EH (cell line): Measurements from ENCODE around the gene ESRP2.

Experiments
- DNase-seq: peaks from one replicate; pipeline ENCODE4 v3.0.0-alpha.2; 2015; ENCODE audit warnings: low read depth

Gene ESRP2

DNA sequence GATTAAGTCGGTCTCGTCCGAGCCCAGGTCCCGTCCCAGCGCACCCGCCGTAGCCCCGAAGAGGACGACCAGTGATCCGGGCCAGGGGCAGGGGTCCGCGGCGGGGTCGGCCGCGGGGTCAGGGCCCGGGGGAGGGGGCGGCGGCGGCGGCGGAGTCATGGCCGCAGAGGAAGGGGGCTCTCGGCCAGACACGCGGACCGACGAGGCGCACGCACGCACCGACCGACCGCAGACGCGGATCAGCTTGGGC is at the start of gene ESRP2:
Gene ESRP2, minus strand, starts transcription at position 241 of the 250 bp plus-strand sequence. Its CDS starts 82 bp downstream, at position 159.
- DNase-seq, result no peak

DNA sequence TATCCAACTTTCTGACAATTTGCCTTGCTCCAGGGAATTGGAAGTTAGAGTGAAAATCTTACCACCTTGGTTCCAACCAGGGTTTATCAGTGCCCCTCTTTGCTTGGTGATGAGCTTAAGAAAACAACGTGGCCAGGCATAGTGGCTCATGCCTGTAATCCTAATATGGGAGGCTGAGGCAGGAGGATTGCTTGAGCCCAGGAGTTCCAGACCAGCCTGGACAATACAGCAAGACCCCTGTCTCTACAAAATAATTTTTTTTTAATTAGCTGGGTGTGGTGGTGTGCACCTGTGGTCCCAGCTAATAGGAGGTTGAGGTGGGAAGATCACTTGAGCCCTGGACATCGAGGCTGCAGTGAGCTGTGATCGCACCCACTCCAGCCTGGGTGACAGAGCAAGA is 49.8 kb upstream of the ESRP2 start:
- DNase-seq, result no peak

DNA sequence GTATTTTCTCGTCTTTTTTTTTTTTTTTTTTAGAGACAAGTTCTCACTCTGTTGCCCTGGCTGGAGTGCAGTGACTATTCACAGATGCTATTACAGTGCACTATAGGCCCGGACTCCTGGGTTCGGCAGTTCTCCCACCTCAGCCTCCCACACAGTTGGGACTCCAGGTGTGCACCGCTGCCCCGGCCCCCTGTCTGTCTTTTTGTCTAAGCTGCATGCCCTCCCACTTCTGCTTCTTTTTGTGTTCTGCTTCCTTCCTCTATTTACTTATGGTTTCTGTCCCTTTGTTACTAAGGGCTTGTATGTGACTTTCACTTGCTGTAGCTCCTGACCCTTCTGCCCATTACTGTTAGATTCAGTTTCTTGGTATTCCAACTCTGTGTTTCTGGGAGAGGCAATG is 48.9 kb upstream of the ESRP2 start:
- no peak for DNase-seq

DNA sequence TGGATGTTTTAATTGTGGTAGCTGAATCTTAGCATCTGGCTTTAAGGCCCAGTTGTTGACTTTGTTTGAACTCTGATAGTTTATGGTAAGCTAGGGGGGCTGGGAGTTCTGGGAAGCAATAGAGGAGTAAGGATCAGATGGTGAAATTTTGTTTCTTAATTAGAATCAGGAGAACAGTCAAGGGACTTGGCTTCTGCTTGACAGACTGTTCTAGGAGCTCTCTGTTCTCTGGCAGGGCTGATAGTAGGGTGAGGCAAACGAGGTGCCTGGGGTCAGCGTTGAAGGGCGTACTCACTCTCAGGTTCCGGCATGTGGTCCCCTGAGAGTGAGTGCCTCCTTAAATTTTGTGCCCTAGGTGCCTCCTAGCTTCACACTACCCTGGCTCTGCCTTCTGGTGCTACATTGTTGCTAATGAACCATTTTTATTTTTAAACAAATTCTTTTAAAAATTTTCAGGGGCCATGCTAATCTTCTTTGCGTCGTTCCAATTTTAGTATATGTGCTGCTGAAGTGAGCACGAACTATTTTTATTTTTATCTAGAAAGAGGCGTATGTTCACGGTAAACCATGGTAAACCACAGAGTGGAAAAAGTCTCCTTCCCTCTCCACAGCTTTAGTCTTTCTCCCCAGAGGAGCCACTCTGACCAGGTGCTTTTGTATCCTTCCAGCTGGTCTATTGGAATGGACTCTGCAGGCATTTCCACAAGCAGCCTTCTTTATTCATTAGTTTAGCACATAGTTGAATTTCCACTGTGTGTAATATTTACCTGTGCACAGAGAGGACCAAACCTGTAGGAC is 48.1 kb upstream of the ESRP2 start:
- DNase-seq, result no peak

DNA sequence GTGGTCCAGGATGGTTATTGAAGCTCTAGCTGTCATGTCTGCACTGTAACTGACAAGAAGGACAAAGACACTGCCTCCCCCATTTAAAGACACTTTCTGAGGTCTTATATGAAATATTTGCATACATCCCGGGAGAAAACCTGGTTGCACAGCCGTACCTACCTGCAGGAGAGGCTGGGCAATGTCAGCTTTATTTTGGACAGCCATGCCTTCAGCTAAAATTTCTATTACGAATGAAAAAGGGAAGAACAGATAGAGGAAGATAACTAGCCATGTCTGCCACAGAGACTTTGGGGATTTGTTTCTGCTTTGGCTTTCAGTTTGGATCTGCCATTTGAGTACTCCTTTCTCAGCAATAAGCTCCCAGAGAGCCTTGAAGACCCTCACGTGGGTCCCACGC is 47.4 kb upstream of the ESRP2 start:
- DNase-seq, result no peak

DNA sequence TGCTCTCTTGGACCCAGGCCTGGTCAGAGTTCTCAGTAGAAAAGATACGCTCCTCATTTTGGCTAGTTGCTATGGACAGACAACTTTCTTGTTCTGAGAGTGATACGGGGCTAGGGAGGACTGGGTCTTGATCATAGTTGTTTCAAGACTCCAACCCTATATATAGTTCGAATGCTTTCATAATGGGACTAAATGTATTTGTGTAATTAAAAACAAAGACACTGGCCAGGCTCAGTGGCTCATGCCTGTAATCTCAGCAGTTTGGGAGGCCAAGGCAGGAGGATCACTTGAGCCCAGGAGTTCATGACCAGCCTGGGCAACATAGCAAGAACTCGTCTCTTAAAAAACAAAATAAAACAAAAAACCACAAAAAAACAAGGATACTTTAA is 46.1 kb upstream of the ESRP2 start:
- no peak for DNase-seq

DNA sequence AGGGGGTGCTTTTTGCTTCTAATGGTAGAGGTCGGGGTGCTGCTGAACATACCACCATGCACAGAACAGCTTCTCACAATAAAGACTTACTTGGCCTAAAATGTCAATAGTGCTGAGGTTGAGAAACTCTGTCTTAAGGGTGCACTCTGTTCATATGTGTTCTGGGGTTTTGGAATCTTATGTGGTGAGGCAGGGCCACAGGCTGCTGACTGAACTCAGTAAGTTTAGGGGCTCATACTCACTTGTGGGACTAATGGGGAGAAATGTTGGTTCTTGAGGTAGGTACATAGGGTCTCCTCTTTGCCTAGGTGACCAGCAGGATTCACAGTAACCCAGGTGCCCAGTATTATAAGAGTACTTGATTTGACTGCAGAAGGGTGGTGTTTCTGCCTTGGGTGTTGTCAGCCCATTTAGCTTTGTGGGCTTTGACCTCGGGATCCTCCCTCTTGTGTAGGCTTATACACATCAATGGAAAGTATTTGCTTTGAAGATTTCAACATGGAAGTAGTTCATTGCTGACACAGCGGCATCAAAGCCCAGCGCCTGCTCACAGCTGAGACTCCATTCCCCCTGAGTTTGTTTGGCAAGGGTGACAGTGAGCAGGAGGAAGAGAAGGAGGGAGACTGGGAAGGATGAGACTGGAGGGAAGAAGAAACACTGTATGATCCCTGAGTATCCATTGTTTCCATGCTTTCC is 45.6 kb upstream of the ESRP2 start:
- no peak for DNase-seq

DNA sequence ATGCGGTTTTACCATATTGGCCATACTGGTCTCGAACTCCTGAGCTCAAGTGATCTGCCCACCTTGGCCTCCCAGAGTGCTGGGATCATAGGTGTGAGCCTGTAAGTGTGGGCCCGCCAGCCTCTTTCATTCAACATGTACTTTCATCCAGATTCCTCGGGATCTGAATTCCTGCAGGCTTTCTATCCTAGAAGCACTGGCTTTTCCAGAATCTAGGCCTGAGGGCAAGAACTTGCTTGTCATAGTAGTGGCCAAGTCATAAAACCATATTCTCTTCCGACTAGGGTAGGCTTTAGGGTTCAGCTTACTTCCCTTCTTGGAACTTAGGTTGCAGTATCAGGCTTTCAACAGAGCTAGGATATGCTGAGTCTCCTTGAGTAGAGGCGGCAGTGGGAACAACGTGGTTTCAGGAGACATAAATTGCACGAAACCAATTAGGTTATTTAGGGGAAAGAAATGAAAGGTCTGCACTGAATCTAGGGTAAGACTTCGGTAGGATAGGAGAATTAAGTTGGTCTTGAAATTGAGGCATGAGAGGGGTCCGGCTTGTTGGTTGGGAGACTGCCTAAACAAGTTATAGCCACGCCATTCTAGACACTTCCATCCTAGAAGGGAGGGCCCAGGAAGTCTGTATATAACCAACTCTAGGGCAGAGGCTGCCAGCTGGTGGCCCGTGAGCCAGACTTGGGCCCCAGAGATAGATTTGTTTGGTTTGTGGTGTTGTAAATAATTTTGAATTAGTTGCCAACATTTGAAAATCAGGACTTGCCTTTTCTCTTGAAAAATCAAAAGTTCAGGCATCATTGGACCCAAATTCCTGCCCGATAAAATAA is 44.0 kb upstream of the ESRP2 start:
- DNase-seq, result no peak

DNA sequence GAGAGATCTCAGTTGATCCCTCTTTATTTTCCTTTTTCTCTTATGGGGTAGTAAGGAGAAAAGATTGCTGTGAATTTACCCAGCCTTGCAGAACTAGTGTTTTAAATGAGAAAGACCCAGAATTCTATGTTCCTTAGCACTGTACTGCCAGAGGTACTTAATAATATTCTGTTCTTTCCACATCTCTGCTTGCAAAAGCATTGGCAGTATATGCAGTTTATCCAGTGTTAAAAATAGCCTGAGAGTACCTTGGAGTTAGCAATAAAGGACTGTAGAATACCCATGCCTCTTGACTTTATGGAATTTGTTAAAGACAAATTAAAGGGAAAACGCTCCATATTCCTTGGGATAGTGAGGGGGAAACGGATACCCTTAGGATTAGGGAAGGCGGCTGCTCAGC is 40.3 kb upstream of the ESRP2 start:
- no peak for DNase-seq

DNA sequence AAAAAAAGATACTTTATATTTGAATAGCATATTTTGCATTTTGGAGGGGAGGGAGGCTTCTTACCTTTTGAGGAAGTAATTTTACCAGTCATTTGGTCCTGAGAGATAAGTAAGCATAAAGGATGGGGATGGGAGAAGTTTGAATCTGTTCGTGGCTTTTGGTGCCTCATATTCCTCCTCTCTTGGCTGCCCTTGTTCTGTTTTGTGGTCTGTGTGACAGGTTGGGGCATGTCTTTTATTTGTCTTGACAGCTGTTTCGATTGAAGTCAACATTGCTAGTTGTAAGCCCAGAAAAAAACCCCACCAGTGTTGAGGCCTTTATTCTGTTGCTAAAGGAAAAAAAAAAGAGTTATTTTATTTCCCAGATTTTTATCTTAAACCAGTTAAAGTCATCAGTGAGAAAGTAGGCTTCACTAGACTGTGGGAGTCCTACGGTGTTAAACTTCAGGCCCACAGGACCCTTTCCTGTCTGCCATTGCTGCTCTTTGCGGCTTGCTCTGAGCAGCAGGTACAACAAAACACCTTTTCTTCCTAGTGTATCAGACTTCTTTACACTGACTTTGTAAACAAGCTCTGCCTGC is 39.8 kb upstream of the ESRP2 start:
- no peak for DNase-seq

DNA sequence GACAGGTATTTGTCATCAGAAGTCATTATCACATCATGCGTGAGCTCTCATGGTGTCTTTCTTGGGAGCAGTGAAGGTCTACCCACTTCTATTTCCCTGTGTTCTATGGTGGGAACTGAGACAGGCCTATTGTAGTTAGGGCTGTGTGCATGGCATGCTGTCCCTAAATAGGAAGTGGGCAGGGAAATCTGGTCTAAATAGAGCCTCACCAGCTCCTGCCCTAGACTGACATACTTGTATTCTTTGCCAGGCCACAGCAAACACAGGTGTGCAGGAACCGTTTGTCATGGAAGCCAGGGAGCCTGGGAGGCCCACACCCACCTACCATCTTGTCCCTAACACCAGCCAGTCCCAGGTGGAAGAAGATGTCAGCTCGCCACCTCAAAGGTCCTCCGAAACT is 38.5 kb upstream of the ESRP2 start:
- no peak for DNase-seq

DNA sequence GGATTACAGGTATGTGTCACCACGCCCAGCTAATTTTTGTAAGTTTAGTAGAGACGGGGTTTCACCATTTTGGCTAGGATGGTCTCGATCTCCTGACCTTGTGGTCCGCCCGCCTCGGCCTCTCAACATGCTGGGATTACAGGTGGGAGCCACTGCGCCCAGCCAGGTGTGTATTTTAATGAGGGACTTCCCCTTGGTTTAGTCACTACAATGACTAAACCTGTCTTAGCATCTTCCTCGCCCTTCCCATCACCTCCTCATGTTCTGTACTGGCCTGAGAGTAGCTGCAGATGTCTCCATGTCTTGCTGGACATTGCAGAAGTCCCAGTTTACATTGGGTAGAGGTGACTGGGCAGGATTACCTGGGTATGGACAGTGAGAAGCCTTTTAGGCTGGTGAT is 38.0 kb upstream of the ESRP2 start:
- DNase-seq, result no peak

DNA sequence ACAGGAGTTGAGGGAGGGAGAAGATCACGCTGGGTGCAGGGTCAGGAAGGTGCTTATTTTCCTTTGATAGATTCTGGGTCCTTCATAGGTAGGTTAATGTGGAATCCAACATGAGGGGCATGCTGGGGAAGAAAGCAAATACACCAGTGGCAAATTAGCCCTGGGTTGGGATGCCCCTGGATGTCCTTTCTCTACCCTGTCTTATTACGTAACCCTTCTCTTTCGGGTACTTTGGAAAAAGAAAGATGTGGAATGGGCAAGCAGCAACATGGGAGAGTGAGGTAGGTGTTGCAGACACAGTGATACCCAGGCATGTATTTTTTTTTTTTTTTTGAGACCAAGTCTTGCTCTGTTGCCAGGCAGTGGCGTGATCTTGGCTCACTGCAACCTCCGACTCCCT is 37.5 kb upstream of the ESRP2 start:
- DNase-seq, result no peak

DNA sequence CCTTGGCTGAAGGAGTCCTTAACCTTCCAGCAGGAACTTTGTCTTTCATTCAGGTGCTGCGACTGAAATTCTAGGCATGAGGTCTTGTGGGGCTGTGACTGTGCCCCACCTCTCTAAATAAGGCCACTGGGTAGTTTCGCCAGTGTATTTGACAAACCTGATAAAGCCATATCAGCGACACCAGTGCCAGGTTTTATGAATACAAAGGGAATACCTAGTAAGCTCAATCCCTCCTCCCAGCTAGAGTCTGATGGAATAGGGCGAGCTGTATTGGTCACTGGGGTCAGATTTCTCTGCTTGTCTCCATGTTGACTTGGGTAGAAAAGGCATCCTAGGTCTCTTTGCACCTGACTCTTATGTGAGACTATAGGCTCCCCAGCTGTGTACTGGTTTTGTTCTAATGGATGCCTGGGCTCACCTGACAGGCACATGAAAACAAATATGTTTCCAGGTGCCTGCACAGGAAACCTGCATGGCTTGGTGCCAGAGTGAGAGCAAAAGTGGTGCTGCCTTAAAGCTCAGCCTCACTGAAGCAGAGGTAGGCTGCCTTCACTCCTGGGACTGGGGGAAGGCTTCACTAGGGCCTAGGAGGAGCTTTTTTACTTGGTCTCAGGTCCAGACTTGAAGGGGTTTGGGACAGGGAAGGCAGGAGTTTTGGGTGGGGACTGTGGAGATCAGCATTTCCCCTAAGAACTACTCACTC is 36.7 kb upstream of the ESRP2 start:
- DNase-seq, result no peak

DNA sequence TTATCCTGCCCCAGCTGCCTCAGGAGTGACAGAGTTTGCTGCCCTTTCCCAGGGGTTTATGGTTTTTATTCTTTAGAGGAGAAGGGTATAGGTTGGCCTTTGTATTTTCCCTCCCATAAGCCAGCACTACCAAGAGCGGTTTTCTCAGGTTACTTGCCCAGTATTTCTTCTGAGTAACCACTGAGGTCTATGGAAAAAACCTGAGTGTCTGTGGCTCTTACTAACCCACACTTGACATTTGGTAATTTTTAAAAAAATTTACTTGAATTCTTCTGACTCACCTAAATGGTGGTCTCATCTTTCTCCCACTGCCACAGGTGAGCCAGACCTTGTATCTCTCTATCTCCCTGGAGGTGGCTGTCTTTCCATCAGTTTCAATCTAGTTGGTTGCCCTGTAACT is 34.4 kb upstream of the ESRP2 start:
- no peak for DNase-seq

DNA sequence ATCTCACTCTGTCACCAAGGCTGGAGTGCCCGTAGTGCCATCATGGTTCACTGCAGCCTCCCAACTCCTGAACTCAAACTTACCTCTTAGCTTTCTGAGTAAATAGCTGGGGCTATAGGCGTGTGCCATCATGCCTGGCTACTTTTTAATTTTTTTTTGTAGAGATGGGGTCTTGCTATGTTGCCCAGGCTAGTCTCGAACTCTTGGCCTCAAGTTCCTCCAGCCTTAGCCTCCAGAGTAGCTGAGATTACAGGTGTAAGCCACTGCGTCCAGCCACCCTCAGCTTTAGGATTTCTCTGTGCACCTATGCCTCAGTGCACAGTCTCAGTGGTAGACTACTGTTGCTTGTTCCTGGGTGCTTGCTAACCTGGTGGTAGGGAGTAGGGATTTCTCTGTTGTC is 33.9 kb upstream of the ESRP2 start:
- no peak for DNase-seq

DNA sequence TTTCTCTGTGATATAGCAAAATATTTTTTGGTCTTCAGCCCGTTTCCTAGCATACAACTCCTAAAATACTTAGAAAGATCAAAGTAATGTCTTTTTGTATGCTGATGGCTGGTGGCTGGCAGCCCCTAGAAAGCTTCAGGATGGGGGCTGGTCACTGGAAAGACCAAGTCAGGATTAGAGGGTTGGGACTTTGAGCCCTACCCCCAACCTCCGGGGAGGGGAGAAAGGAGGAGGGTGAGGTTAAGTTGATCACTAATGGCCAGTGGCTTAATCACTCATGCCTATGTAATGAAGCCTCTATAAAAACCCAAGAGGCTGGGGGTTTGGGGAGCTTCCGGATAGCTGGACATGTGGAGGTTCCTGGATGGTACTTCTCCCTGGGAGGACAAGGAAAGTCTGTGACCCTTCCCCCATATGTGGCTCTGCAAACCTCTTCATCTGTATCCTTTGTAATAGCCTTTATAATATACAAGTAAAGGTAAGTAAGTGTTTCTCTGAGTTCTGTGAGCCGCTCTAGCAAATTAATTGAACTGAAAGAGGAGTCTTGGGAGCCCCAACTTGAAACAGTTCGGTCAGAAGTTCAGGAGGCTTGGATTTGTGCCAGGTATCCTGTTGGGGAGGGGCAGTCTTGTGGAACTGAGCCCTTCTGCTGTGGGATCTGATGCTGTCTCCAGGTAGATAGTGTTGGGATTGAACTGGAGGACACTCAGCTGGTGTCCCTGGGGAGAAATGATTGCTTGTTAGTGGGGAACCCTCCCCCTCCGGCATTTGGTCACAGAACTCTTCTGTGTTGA is 31.9 kb upstream of the ESRP2 start:
- DNase-seq, result peak; percentile 18

DNA sequence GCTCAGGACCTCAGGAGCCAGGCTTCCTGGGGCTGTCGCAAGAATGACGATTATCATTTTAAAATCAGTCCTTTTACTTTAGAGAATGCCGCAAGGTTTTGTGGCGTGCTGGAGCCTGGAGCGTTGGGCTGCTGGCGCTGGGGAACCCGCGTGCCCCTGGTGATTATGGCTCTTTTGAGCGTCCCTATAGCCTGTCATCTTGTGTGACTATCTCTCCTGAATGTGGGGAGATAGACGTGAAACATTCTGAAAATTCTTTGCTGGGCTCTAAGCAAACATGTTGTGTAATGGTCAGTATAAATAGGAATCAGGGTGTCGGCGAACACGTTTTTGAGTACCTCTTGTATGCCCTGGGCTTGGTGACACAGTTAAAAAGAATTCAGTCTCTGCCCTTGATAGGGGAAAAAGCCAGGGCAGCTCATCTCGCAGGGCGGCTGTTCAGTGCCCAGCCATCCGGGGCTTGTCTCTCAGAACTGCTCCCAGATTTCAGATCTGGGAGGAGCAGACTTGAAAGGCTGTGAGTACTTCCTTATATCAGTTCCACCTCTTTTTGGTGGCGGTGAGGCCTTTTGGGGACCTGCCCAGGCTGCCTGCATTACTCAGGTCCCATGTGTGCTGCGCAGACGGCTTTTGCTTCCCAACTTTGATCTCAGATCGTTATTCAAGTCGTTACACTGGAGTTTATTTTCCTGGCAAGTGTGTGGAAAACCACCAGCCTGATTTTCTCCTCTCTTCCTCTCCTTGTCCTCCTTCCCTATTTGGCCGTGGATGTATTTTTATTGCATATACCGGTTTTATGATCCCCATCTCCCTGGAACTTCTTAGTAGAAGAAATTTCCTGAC is 29.4 kb upstream of the ESRP2 start:
- DNase-seq, result peak; percentile 95

DNA sequence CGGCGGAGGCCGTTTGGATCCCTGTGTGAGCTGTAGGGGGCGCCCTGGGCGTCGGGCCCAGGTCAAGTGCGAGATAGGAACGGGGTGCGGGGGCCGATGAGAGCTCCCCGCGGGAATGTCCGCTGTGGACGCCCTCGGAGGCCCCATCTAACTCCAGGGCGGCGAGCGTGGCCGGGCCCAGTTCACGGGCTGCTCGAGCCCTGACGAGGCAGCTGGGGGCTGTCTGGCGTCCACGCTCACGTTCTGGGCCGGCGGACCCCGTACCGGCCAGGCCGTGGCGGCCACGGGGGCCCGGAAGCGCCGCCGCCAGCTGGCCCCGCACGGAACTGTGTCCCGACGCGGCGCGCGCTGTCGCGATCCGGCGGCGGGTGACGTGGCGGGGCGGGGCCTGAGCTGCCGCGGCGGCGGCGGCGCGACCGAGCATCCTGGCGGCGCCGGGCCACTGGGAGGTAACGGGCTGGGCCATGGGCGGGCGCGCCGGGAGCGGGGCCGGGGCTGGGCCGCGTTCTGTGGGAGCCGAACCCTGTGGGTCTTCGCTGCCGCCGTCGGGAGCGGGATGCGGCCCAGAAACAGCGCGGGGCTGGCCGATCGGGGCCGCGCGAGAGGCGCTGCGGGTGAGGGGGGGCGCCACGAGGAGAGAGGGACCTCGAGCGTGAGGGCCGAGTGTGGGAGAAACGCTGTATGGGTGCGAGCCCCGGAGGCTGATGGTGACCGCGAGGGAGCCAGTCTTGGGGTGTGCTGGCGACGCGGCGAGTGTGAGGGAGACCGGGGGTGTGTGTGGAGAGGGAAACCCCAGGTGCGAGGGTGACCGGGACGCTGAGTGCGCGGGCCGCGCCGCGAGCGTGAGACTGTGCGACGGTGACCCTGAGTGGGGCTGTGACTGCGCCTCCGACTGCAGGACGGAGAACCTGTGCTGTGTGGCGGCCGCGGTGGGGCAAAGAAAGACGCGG is 28.5 kb upstream of the ESRP2 start, which contains the start of gene SLC7A6:
Gene SLC7A6, plus strand, starts transcription at position 399 of the 950 bp plus-strand sequence. CDS start 10,201 bp downstream, outside the sequence.
- DNase-seq, result peak; percentile 81
